Sciatic nerve (tissue), 2 donors: Measurements from ENCODE around the gene PEMT. TPM values are rescaled to one million over a fixed set of nuclear protein-coding genes. Genes with fewer than 3 reads are reported as not detected.

ENCODE experiments used
- ATAC-seq: fragments of 200-7000 bp; cut with Tn5 transposase; one replicate; pipeline ENCODE4 v1.9.1; 2020; ENCODE audit warnings: mild to moderate bottlenecking, moderate library complexity
- DNase-seq: peaks from one replicate; pipeline ENCODE4 v3.0.0-alpha.2; 2020; ENCODE audit warnings: low spot score
- intact Hi-C: fragments of 100-400 bp; cut with DNase I; formaldehyde crosslinking; loops from one replicate; pipeline ENCODE4 v1.14.2; 2022
- total RNA-seq: library from RNA; stranded (reverse); fragmentation: NEBNext Ultra II Directional; extraction: Animal tissue kit (Norgen Biotek cat#: 25700); gene quantifications from one replicate; pipeline ENCODE4 v1.2.1, GENCODE V29; 2021
- donor health status: DM: no; HTN: no; CAD: no.
- donor health status: DM: no; HTN: no; CAD: no.

Gene PEMT
- total RNA-seq, 1 donor from 2014 or later: 27.6 TPM

GRCh38 chr17:17523731-17524490, 67.6 kb downstream of the PEMT start:
- intact Hi-C loops: no loop called here
- no peak for ATAC-seq
- no peak for DNase-seq

DNA sequence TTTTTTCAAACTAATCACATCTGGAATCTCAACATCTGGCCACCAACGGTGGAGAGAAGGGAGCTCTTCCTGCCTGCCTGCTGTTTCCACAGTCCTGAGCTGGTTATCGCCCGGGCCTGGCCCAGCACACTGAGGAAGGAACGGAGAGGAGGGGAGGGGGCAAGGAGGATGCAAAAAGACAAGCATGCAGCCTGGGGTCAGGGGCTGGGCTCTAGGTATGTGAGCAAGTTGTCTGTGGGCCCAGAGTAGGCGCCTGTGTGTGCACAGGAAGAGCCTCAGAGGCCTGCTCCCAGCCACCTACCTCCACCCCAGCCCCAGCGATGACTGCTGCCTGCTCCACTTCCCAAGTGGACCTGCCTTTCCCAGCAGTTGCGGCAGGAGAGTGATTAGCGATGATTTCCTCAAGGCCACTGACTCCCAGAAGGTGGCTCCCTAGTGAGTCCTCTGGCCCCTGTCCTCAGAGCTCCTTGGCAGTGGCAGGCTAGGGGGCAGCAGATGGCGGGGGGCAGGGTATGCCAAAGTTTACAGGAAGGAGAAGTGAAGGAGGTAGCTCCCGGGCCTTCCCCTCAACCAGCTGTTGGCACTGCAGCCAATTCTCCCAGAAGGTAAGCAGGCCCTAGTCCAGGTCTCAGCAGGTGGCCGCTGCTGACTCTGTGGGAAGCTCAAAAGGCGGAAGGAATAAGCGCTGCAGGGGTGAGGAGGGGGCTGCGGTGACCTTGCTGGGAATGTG, 68.3 kb downstream of the PEMT start:
- intact Hi-C loops: no loop called here

GRCh38 chr17:17520599-17521232, 70.8 kb downstream of the PEMT start:
- DNase-seq (no peak), ATAC-seq (no peak)
- intact Hi-C loops: no loop called here

More for the DNA sequence above, 68.3 kb downstream of the PEMT start:
- DNase-seq (no peak), ATAC-seq (no peak)

- DNase-seq: no peak
- ATAC-seq: no peak
- intact Hi-C loops: no loop called here
Observed at GRCh38 chr17:17519886-17520285, 71.6 kb downstream of the PEMT start.

DNA sequence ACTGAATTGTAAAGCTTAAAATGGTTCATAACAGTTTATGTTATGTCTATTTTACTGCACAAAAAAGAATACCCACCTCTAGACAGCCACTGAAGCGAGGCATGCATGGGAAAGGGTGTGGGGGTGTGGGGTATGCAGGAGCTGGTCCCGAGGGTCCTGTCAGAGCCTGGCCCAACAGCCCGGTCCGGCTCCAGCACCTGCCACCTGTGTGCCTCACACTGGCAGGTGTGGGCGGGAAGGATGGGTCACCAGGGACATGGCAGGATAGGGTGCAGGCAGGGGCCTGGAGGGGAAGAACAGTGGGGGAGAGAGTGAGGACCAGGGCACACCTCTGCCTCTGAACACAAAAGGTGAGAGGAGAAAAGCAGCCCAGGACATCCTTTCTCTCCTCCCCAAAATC, 72.6 kb downstream of the PEMT start:
- intact Hi-C loops: no loop called here
- no peak for ATAC-seq
- DNase-seq: no peak

- intact Hi-C loops: no loop called here
- DNase-seq (no peak), ATAC-seq (no peak)
Observed at GRCh38 chr17:17518014-17518413, 73.5 kb downstream of the PEMT start.

DNA sequence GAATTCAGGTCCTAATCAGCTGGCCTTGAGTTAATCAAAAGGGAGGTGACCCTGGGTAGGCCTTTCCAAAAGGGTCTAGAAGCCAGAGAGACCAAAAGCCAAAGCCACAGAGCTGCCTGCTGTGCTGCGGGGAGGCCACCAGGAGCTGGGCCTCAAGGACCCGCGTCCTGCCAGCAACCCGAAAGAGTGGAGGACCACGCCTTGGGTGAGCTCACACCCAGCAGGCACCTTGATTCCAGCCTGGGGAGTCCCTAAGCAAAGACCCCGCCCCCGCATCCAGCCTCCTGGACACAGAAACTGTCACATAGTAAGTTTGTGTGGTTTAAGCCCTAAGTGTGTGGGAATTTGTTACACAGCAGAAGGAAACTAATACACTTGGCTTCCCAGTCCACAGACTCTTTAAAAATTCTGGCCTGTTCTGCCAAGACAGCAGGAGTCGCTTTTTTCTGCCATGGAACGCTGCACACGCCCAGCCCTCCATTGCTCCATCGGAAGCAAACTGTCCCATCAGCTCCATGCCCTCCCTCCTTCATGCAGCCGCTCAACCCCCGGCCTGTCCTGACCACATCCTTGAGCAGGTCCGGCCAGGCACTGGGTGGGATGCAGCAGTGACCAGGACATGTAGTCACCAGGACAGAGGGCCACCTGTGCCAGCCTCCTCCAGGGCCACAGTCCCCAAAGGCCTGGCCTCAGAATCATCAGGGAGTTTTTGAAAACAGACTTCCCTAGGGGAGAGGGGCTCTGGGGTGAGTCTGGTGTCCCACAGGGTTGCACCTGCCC, 74.4 kb downstream of the PEMT start:
- no peak for ATAC-seq
- intact Hi-C loops: no loop called here
- DNase-seq: no peak

GRCh38 chr17:17515934-17516930, 75.3 kb downstream of the PEMT start:
- intact Hi-C loops: loop anchor here (1.0 kb wide), 1 partner anchor 35 kb away; no protein-coding TSS in a partner anchor
- peak; percentile 20 for ATAC-seq
- DNase-seq: no peak

DNA sequence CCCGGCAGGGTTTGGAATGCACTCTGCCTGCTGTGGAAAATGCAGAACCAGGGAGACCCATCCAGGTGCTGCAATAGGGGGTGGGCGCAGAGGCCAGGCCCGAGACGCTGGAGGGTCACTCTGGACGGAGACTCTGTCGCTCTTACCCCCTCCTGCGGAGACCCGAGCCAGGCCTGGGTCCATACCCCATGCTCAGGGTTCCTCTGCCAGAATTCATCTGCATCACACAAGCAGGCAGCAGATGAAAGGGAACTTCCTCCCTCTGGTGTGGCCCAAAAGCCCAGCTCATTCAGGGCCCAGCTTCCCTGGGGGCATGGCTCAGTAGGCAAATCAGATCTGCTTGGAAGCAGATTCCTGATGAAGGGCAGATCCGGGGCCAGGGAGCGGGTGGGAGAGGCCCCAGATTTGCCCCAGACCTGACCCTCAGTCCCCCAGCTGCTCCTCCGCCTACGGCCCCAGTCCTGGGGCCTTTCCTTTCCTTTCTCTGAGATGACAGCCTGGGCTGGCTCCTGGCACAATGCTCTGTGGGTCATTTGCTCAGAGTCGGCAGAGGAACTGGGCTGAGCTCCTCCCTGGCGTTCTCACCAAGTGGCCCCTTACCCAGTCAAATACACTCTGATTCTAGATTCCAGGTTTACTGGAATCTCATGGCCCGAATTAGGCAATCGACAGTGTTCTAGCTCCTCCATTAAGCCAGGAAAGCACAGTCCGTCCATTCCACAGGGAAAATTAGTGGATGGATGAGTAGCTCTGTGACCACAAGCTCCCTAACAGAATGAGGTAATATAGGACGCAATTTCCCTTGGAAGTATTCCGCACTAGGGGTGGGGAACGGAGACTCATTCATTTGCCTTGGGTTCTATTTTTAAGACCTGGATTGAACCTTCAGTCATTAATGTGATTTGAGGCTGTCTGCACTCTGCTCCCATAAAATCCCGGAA, 76.2 kb downstream of the PEMT start:
- ATAC-seq (peak; percentile 84), DNase-seq (no peak)
- intact Hi-C loops: loop anchor here (1.0 kb wide), 1 partner anchor 36 kb away; no protein-coding TSS in a partner anchor

DNA sequence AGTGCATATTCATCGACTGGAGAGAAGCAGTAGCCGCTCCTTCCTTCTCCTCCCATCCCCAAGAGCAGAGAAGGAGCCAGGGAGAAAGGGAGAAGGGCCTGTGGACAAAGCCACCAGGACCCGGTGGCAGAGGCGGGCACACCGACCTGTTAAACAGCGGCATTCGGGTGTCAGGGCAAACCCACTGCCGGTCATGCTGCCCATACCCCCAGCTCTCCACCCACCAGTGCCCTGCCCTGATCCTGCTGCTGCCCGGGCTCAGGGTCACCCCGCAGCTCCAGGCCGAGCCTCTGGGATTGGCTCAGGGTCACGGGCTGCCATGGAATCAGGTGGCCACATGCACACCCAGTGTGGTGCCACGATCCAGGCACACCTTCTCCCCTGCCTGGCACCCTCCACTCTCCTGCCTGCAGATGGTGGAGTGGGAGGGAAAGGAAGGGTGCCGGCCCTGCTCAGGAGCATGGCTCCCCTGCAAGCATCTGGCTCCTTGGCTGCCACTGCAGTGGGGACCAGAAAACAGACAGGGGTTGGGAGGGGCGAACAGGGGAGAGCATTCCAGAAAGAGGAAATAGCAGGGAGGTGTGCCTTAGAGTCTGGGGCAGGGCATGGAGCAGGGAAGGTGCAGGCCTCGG, 77.0 kb downstream of the PEMT start:
- ATAC-seq (no peak), DNase-seq (no peak)
- intact Hi-C loops: no loop called here

DNA sequence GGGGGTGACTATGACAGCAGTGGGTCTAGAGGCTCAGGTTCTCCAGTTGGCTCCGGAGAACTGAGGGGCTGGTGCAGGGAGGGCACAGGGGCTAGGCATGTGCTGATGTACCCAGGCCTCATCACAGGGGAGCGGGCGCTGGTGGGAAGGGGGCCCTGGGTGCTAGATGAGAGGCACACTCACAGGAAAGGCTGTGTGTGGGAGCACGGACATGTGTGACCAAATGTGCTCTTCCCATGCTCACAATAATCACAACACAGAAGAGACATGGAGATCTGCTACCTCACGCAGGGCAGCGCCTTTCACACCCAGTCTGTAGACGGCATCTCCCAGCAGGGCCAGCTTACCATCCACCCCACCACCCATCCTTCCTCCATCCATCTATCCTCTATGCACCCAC, 77.9 kb downstream of the PEMT start:
- intact Hi-C loops: no loop called here
- no peak for ATAC-seq
- DNase-seq: no peak

- DNase-seq (no peak), ATAC-seq (no peak)
- intact Hi-C loops: no loop called here
Observed at GRCh38 chr17:17512866-17513265, 78.6 kb downstream of the PEMT start.

DNA sequence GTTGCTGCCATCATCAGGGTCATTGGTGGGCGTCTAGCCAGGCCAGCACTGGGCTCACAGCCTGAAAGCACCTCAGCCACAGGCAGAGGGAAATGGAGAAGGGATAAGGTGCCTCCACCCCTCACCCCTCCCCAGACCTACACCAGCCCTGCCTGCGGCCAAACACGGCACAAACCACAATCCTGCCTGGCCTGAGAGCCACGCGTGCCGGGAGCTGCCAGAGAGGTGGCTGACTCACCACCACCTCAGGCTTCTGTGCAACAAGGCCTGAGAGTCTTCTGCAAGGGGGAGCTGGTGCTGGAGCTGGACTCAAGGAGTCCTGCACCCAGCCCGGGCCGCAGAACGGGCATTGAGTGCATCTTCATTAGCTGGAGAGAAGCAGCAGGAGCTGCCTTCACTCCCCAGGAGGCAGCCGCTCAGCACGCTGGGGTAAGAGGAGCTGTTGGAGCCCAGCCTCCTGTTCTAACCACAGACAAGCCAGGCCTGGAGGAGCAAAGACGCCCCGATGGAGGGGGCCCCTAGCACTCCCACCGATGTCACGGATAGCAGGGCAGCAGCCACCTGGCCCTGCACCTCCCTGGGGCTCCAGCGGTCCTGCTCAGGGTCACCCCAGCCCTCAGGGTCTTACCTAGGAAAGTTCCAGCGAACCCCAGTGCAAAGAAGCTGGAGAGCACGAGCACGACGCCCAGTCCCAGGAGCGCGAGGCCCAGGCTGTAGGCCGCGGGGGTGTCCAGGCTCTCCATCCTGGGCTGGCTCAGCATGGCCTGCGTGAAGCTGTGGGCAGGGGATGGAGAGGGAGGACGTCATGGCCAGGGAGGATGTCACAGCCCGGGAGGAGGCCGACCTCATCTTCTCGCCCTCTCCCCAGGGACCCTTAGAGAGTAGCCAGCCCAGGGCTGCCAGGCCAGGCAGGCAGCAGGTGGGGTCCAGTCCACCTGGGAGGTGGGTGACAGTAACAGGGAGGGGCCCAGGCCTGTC, 79.3 kb downstream of the PEMT start:
- intact Hi-C loops: no loop called here
- DNase-seq (peak; percentile 58), ATAC-seq (peak; percentile 5)

- no peak for ATAC-seq
- intact Hi-C loops: no loop called here
- DNase-seq: peak; percentile 57
Observed at GRCh38 chr17:17511293-17511741, 80.2 kb downstream of the PEMT start.
